Epithelial cell of prostate (primary cell): ENCODE results near the gene BTBD18.

Experiments
- DNase-seq: peaks from one replicate; pipeline ENCODE4 v3.0.0-alpha.2; 2011; ENCODE audit warnings: low read depth, low spot score
- H3K27ac ChIP-seq: fragments of 450-650 bp; 2 replicates; pipeline ENCODE4 v1.5.1; 2017; ENCODE audit warnings: mild to moderate bottlenecking

Gene BTBD18, protein sequence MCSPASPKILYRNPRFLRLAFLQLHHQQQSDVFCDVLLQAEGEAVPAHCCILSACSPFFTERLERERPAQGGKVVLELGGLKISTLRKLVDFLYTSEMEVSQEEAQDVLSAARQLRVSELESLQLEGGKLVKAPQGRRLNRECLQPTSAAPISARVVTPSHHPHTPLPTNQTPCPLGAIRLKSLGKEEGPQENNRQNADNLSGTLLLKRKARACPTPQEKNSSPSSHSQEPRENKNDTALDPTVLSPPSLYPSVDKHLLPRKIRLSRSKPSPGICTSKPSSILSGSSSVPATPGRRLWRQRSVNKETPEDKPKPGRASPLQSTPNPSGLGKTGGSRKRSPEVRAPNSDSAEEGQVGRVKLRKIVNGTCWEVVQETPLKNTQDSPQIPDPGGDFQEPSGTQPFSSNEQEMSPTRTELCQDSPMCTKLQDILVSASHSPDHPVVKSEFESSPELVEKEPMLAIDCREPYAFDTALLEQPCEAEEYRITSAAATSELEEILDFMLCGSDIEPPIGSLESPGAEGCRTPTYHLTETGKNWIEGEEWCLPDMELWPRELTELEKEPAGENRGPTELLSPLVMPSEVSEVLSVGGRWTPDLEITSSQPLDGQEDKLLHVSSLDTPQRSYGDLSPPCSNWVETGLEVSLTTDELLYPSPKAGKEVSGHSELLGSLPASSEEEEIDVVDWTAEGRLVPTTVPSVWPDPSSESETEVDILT

DNA sequence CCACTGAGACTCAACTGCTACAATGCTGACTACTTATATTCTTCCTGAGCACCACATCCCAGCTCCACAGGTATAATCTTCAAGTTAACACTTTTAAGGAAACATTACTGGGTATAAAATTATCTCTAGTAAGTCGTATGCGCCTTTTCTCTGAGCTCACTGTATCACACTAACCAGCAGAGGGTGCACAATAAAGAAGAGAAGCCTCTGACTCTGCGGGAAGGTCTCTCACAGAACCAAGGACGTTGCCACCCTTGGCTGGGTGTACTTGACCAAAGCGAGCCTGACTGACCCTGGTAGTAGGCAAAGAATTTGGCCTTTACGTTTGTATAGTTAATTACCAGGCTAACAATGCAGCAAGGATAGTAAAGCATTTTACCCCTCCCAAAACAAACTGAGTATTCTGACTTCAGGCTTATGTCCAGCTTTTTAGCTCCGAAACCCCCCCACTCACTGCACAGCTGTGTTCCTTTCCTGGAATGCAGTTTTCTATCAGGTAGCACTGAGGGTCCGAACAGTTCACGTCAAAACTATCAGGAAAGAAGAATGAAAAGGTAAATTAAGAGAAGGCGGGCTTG is at the start of gene BTBD18:
Gene BTBD18 (minus strand): TSS at position 144 of the 578 bp plus-strand sequence. CDS start 631 bp downstream, outside the sequence.
- no peak for DNase-seq

DNA sequence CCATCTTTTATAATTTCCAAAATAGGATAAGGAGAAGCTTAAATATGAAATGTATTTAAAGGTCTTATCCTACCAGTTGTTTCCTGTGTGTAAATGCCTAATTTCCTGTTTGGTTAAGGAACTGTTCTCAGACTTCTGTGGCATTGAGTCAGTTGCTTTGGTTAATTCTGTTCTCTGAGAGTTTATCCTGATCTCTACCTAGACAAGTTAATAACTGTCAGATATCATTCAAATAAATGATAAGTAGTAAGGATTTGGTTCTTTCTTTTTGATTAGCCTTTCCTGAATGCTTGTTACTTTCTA is 49.5 kb upstream of the BTBD18 start:
- DNase-seq: no peak
- peak overlapping the region; percentile 97 for H3K27ac ChIP-seq

More for the DNA sequence above, at the start of gene BTBD18:
- no peak within 1 kb of the TSS for H3K27ac ChIP-seq

DNA sequence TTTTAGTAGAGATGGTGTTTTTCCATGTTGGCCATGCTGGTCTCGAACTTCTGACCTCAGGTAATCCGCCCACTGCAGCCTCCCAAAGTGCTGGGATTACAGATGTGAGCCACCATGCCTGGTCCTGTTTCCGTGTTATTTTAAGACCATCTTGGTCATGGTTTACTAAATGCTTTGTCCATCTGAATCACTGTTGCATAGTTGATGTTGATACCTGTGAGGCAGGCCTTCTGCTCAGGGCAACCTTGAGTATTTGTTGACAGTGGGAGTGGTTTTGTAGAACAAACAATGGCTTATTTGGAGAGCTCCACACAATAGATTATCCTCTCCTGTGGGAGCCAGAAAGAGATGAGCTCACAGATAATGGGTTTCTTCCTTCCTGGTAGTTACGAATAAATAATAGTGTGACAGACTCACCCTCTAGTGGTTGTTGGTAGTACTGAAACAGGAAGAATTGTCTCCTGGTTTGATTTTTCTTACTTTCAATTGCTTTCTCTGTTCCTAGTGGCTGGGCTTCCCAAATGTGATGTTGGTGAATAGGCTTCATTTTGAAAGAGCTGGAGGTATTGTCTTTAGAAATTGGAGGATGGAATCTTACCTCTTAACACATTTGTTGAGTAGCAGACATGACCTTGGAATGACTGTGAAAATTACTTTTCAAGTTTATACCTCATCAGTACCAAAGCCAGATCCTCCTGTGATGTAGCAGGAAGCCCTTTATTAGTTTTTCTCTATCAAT is 49.0 kb upstream of the BTBD18 start:
- DNase-seq: peak; percentile 98

DNA sequence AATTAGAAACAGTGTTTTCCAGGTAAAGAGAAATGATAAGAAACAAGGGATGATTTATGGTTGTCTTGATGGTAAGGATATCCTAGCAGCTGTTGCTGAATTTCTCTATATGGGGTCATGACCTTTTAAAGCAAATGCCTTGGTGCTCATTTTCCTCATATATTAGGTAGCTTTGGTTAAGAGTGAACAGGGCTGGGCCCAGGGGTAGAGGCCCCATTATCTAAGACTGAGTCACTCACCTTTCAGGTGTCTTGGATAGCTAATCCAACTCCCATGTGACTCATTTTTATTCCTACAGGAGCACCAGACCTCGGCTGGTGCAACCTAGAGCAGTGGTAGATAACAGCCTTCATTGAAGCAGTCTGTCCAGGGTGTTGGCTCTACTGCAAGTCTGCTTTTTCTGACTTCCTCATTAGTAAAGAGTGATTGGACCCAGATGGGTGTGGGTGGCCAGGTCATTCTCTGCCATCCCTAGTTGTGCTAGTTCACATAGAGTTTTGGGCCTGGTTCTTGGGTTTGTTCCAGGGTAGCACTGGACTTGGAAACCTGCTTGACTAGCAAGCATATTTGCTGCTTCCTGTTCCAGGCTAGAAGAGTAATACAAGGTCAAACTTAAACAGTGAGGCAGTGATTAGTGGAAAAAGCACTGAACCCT is 47.4 kb upstream of the BTBD18 start:
- H3K27ac ChIP-seq: peak overlapping the region; percentile 97
- peak; percentile 97 for DNase-seq

More for the DNA sequence above, 49.0 kb upstream of the BTBD18 start:
- H3K27ac ChIP-seq: peak overlapping the region; percentile 97

DNA sequence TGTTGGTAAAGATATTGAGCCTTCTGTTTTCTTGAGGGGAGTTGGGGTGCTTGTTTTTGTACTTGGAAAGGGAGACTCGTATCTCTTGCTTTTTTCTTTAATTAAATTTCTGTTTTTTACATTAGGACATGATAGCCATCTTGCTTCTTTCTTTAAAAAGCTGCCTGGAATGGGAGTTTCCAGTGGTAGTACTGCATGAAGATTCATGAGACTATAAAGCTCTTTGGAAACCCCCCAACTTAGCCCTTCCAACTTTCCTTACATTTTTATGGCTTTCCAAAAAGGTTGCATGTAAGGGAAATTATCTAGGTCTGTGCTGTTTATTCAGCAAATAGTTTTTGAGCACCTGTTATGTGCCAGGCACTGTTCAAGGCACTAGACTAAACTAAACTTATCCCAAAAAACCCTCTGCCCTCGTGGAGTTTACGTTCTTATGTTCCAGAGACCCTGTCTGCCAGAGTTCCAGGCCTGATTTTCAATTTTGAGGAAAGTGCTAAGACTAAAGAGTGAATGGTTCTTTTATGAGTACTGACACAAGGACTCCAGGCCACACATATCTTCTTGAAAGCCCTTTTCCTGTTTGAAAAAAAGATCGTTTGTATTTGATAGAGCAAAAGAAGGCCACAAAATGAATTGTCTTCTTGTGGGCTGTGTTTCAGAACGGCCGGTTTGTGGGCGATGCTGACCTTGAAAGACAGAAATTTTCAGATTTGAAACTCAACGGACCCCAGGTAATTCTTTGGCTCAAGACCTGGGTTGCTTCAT is 41.9 kb upstream of the BTBD18 start:
- no peak for DNase-seq
- H3K27ac ChIP-seq: peak overlapping the region; percentile 83

GRCh38 chr11:57792870-57793269 is 41.3 kb upstream of the BTBD18 start:
- DNase-seq: no peak

DNA sequence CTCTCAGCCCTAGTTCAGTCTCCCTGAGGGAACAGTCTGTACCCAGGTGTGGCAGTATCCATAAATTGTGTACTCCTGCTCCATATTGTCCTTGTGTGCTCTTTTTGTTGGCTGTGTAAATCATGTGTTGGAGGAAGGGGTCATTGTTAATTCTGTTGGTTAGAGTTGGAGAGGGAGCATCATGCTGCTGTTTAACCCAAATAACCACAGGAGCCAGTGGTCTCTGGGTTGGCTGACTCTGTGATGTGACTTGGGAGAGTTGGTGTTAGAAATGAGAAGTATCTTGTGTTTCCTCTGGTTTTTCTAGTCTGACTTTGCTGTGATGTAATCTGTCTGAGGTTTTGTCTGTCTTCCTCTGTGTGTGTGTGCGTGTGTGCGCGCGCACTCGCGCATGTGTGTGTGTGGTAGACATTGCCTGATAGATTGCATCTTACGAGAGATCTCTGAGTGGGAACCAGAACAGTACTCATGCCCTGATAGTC is 40.5 kb upstream of the BTBD18 start:
- peak overlapping the region; percentile 83 for H3K27ac ChIP-seq
- DNase-seq: no peak

More at GRCh38 chr11:57792870-57793269, 41.3 kb upstream of the BTBD18 start:
- H3K27ac ChIP-seq: peak overlapping the region; percentile 83

GRCh38 chr11:57791321-57792059 is 39.9 kb upstream of the BTBD18 start:
- no peak for DNase-seq
- H3K27ac ChIP-seq: peak overlapping the region; percentile 83

DNA sequence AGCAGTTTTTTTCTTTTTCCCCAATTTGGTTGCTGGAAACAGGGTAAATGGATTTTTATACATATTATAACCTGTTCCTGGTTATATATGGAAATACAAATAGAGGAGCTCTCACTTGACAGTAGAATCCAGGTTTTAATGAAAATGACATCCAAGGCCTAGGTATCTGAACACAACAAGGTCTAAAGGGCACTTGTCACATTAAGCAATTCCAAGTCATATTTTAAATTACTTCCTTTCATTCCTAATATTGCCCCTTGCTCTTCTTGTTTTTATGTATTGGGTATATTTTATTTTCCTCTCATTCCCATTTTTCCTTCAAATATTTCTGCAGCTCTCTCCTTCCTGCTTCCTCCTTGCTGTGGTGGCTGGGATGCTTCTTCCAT is 37.1 kb upstream of the BTBD18 start:
- H3K27ac ChIP-seq: peak overlapping the region; percentile 92
- no peak for DNase-seq

DNA sequence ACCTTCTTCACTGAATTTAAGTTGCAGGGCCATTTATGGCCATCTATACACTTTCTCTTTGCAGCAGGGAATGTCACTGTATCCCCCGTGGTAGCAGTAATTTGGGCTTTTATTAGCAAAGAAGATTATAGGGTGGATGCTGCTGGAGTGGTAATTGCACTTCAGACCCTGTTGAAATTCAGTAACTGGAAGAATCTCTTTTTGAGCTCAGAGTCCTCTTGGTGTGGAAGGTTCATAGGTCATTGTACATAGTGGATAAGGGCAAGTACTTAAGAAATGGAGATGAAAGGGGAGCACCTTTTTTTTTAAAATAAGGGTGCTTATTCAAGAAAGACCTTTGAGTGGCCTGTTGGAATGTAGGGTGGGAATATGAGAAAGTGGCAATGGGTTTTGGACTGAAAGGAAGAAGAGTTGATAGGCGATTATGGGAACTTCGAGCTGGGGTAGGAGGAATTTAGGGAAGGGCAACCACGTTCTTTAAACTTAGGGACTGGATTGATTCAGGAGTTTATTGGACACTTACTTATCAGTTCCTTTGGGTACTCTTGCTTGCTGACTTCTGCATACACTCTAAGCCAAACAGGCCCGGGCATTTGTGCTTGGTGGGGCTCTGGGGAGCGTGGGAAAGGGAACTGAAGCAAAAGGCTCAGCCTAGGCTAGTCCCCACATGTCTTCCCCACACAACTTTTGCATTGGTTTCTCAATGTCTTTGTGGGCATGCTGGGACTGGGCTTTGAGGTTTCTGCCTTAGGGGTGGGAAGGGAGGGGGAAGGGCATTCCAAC is 36.5 kb upstream of the BTBD18 start:
- peak overlapping the region; percentile 92 for H3K27ac ChIP-seq
- DNase-seq: peak; percentile 90

DNA sequence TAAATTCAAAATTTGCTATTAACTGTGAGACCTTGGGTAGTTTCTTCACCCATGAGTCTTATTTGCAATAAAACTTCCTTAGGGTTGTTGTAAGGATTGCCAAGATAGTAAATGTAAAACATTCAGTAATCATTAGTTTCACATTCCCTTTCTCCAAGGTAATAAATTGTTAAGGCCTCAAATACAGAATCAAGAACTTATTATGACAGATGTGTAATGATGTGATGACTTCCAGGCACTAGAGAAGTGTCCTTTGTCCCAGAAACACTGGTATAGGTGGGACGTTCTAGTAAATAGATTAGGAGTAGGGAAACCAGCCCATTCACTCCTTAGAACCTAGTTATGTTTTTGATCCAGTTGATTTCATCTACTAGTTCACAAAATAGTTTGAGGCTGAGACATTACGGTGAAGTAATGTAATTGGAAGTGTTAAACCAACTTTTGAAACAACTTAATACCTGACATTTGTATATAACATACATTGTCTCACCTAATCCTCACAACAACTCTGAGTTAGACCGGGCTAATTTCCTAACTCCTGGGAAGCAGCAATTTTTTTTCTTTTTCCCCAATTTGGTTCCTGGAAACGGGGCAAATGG is 35.5 kb upstream of the BTBD18 start:
- H3K27ac ChIP-seq: peak overlapping the region; percentile 92
- DNase-seq: no peak

- H3K27ac ChIP-seq: peak overlapping the region; percentile 92
- no peak for DNase-seq
These were observed 34.8 kb upstream of the BTBD18 start for GRCh38 chr11:57786436-57786835.

DNA sequence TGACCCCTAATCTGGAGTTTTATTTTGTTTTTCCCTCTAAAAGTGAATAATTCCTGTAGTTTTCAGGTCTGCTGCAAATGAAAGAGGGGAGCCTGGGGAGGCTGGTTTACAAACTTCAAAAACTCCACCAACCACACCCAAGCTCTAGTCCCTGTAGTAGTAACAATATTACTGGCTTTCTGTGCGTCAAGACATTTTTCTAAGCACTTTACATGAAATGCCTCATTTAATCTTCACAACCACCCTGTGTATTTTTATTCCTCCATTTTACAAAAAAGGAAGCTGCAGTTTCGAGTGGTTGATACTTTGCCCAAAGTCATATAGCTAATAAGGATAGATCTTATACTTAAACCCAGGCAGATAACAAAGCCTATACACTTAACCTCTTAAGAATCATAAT is 33.5 kb upstream of the BTBD18 start:
- H3K27ac ChIP-seq: peak overlapping the region; percentile 92
- DNase-seq: no peak

- DNase-seq: no peak
- H3K27ac ChIP-seq: peak overlapping the region; percentile 84
These were observed 29.9 kb upstream of the BTBD18 start for GRCh38 chr11:57781529-57781943.

DNA sequence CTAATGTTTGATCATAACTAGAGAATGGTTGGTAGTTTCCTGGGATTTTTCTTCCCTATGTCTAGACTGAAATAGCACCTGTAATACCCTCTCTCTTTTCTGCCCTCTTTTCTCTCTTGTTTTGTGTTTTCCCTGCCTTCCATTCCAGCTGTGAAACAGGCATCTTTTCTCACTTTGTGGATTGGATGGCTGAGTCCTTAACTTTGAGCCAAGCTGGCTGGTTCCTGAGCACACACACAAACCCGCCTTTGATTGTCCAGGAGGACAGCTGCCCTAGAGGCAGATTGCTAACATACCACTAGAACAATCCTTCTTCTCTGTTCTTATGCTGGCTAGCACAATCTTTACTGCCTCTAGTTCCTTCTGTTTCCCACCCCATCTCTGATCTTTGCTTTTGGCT is 27.7 kb upstream of the BTBD18 start:
- no peak for DNase-seq
- H3K27ac ChIP-seq: peak overlapping the region; percentile 84

- peak overlapping the region; percentile 84 for H3K27ac ChIP-seq
These were observed 26.9 kb upstream of the BTBD18 start for GRCh38 chr11:57778318-57779037.

GRCh38 chr11:57777969-57778317 is 26.3 kb upstream of the BTBD18 start:
- peak overlapping the region; percentile 84 for H3K27ac ChIP-seq
- DNase-seq: no peak

More at GRCh38 chr11:57778318-57779037, 26.9 kb upstream of the BTBD18 start:
- DNase-seq: no peak
